ENCODE results near the gene PNPLA2.

Gene PNPLA2

DNA sequence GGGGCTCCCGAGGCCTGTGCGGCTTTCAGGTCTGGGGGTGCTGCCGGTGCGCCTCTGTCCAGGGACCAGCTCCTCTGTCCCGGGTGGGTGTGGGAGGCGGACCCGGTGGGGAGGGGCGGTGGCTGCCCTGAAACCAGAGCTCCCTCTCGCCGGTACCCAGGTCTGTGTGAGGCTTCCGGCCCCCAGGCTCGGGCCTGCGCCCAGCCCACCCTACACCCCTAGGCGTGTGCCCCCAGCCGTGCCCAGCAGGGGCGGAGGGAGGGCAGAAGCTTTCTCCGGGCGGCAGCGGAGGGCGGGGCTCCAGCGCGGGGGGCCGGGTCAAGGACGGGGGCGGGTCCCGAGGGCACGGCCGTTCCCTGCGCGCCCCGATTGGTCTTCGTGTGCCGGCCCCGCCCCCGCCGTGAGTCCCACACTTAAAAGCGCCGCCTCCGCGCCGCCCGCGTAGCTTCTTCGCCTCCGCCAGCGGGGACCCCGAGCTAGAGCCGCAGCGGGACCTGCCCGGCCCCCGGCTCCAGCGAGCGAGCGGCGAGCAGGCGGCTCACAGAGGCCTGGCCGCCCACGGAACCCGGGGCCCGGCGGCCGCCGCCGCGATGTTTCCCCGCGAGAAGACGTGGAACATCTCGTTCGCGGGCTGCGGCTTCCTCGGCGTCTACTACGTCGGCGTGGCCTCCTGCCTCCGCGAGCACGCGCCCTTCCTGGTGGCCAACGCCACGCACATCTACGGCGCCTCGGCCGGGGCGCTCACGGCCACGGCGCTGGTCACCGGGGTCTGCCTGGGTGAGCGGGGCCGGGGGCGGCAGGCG is 616 bp downstream of the PNPLA2 start:
- DNase-seq (ENCODE audit: low read depth), result peak; percentile 81

DNA sequence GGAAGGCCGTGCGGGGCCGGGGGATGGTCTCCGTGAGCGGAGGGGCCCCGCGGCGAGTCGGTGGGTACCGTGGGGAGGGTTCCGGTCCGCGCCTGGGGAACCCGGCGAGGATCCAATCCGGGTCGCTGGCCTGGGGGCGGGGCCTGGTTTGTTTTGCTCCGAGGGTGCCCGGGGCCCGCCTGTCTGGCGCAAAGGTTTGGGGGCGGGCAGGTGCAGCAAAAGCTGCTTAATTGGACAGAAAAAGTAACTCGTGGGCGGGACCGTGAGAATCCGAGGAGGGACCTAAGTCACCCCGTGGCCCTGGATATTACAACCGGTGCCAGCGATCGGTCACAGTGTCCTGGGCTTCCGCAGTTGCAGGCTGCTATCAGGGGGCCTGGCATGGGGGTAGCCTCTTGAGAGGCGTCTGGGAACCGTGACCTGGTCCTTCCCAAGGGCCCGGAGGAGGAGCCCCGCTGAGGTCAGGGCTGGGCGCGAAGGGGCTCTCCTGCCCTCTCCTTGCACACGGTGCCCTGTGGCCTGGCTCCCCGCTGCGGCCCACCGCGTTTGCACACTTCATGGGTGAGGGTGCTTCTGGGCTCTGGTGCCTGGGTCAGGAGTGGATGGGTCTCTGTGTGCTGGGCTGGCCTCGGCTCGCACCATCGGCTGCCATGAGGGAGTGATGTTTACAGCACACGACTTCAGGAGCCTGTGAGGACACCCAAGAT is 1.4 kb downstream of the PNPLA2 start:
- peak; percentile 87 for DNase-seq (ENCODE audit: low read depth)

DNA sequence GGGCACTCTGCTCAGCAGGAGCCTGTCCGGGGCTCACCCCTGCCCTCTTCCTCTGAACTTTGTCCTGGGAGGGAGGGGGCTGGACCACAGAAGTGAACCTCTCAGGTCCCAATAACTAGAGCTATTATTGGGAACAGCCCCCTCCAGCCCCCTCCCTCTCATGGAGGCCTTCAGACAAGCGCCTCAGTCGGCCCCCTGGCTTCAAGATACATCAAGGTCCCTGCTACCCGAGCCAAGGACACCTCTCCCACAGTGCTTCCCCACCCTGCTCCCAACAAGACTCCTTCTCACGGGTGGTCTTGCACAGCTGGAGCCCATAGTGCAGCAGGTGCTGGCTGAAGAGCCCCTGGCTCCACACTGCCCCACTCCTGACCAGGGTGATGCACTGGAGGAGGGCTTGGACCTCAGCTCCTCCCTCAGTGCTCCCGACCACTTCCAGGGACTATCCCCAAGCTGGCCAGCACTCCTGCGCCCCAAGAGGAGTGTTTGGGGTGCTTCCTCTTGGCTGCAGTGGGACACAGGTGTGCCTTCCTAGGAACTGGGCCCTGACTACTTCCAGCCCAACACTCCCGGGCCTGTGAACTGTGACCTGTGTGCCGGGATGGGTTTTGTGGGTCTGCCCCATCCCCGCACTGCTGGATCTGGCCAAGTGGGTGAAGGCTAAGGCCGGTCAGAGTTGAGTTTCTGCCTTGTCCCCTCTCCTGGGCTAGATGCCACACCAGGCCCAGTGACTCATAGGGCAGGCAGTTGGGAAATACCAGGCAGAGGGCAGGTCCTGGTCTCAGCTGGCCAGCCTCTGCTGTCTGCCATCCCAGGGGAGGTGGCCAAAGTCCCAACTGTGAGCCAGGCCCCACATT is 2.2 kb downstream of the PNPLA2 start:
- no peak for DNase-seq (ENCODE audit: low read depth)

DNA sequence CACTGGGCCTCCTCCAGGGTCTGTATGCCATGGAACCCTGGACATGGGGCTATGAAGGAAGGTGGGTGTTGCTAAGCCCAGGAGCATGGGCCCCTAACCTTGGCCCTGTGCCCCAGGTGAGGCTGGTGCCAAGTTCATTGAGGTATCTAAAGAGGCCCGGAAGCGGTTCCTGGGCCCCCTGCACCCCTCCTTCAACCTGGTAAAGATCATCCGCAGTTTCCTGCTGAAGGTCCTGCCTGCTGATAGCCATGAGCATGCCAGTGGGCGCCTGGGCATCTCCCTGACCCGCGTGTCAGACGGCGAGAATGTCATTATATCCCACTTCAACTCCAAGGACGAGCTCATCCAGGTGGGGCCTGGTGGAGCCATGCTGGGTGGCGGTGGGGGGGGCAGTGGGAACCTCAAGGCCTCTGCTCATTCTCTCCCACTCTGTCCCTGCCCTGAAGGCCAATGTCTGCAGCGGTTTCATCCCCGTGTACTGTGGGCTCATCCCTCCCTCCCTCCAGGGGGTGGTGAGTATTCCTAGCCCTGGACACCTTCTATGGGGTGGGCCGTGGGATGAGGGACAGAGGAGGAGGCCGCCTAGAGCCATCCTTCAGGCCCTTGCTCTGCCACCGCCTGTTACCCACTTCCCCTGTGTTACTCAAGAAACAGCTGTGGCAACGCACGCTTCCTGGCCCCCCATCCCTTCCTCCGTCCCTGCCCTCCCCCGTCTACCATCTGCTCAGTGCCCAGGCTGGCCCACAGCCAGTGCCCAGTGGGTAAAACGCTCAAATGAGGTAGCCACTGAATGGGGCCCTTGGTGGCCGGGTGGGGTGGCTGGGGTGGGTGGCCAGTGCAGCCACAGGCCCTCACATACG is 3.0 kb downstream of the PNPLA2 start:
- DNase-seq (ENCODE audit: low read depth), result no peak

DNA sequence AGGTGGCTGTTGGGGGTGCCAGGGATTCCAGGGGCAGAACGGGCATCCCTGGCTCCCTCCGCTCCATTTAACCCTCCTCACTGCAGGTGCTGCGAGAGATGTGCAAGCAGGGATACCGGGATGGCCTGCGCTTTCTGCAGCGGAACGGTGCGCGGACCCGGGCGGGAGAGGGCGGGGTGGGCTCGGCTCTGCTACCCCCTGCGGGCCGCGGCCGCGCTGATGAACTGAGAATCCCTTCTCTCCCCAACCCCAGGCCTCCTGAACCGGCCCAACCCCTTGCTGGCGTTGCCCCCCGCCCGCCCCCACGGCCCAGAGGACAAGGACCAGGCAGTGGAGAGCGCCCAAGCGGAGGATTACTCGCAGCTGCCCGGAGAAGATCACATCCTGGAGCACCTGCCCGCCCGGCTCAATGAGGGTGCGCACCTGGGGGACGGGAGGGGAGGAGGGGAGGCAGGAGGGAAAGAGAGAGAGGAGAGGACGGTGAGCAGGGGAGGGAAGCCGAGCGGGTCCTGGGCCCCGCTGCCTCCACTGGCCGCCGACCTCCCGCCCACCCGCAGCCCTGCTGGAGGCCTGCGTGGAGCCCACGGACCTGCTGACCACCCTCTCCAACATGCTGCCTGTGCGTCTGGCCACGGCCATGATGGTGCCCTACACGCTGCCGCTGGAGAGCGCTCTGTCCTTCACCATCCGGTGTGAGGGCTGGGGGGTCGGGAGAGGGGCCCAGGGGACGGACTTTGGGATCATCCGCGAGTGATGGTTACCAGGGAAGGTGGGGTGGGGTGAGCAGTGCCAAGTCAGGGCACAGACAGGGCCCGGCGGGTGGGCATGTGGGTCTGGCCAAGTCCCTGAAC is 5.0 kb downstream of the PNPLA2 start:
- DNase-seq (ENCODE audit: low read depth), result no peak

DNA sequence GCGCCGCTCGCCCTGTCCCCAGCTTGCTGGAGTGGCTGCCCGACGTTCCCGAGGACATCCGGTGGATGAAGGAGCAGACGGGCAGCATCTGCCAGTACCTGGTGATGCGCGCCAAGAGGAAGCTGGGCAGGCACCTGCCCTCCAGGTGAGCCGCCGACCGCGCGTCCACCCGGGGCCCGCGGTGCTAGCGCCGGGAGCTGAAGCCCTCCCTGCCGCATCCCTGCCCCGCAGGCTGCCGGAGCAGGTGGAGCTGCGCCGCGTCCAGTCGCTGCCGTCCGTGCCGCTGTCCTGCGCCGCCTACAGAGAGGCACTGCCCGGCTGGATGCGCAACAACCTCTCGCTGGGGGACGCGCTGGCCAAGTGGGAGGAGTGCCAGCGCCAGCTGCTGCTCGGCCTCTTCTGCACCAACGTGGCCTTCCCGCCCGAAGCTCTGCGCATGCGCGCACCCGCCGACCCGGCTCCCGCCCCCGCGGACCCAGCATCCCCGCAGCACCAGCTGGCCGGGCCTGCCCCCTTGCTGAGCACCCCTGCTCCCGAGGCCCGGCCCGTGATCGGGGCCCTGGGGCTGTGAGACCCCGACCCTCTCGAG is 5.7 kb downstream of the PNPLA2 start:
- DNase-seq (ENCODE audit: low read depth), result no peak

DNA sequence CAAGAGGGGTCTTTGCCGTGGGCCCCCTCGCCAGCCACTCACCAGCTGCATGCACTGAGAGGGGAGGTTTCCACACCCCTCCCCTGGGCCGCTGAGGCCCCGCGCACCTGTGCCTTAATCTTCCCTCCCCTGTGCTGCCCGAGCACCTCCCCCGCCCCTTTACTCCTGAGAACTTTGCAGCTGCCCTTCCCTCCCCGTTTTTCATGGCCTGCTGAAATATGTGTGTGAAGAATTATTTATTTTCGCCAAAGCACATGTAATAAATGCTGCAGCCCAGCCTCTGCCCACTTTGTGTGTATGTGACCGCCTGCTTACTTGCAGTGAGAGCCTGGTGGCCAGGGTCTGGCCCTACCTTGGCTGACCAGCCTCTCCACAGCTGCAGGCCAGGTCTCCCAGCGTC is 6.2 kb downstream of the PNPLA2 start:
- no peak for DNase-seq (ENCODE audit: low read depth)

DNA sequence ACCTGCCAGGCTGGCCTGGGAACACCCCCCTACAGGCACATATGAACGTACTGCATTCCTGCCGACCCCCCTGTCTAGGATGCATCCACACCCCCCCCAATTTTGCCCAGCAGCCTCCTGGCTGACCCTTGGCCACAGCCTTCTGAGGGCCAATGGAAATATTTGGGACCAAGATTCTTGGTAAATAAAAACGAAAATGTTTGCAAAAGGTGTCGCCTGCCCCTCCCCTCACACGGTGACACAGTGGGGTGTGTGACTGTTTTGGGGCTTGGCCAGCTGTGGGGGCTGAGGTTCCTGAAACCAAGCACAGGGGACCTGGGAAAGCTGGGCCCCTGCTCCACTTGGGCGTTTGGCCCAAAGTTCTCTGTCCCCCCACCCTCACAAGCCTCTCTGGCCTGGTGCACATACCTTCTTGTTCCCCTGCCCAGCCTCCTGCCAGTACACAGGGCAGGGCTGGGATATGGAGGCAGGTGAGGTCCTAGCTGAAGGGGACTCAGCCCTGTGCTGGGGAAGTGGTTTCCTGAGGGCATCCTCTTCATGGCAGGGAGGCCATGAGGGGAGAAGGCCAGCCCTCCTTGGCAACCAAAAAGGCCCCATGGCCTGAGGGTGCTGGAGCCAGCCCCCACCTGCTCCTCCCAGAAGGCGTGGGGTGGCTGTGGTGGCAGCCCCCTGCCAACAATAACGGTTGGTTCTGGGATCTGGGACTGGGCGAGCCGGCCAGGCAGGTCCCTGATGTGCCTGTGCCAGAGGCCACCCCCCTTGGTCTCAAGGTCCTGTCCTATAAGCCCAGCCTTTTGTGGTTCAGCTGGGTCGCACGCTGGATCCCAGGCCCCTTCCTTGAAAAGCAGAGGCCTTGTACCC is 6.9 kb downstream of the PNPLA2 start:
- no peak for DNase-seq (ENCODE audit: low read depth)

DNA sequence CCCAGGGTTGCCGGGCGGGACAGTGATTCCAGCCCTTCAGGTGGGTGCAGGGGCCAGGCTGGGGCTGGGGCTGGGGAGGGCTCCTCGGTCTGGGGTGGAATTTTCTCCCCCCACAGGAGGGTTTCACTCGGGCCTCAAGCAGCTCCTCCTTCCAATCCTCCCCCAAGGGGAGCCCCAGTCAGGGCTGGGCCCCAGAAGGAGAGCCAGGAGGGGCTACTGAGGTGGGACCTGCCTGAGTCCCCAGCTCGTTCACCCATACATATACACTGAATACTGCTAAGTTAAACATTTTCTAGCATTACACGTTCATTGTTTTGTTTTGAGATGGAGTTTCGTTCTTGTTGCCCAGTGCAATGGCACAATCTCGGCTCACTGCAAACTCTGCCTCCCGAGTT is 7.5 kb downstream of the PNPLA2 start:
- DNase-seq (ENCODE audit: low read depth), result no peak

DNA sequence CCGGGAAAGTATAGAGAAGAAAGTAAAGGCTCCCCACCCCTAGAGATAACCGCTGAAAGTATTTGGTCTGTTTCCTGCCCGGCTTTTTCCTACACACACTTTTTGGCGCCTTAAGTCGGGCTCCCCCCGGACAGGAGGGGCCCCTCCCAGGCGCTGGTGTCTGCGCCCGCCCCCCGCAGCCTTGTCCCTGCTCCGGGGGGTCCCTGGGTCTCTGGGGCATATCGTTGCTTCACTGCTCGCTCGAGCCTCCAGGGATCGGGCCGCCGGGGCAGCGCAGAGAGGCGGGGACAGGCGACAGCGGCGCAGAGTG is 8.1 kb downstream of the PNPLA2 start:
- no peak for DNase-seq (ENCODE audit: low read depth)

DNA sequence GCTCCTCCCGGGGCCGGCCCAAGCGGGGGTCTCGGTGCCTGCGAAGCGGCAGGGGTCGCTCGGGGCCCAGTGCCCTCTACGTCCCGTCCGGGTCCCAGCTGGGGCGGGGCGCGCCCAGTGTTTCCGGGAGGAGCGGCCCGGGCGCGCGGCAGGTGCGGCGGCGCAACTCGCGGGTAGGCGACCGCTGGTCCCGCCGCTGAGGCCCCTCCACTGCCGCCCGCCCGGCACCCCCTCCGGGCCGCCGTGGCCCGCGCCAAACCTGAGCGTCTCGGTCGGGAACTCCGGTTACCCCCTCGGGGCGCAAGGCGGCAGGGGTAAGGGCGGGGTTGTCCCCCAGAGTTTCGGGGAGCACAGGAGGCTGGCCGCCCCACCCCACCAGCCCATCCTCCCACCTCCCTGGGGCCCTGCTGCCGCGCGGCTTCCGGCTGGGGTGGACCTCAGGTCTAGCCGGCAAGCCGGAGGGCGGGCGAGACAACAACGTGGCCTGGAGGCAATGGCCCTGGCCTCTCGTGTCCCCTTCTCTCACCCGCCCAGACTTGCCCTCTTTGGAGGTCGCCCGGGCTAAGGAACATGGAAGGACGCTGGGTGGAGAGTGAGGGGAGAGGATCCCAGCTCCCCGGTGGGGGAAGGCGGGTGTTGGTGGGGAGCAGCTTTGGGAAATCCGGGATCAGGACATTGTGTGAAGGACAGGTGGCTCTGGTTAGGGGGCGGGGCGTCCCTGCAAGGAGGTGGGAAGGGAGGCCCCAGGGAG is 8.6 kb downstream of the PNPLA2 start:
- DNase-seq (ENCODE audit: low read depth), result no peak

DNA sequence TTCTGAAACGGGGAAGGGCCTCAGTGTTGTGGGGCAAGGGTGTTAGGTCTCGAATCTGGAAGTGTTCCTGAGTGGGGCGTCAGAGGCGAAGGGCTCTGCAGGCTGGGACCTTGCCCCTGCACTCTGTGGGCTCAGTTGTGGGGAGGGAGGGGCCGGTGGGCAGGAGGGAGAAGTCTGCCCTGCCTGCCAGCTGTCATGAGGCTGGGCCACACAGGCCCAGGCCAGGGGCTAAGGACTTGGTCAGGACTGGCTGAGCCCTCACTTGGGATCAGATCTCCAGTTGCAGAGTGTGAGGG is 9.1 kb downstream of the PNPLA2 start, which contains the start of gene CRACR2B:
CRACR2B (plus strand) TSS at position 23 of the 296 bp plus-strand sequence. CDS start 689 bp downstream, outside the sequence.
- DNase-seq (ENCODE audit: low read depth), result no peak

DNA sequence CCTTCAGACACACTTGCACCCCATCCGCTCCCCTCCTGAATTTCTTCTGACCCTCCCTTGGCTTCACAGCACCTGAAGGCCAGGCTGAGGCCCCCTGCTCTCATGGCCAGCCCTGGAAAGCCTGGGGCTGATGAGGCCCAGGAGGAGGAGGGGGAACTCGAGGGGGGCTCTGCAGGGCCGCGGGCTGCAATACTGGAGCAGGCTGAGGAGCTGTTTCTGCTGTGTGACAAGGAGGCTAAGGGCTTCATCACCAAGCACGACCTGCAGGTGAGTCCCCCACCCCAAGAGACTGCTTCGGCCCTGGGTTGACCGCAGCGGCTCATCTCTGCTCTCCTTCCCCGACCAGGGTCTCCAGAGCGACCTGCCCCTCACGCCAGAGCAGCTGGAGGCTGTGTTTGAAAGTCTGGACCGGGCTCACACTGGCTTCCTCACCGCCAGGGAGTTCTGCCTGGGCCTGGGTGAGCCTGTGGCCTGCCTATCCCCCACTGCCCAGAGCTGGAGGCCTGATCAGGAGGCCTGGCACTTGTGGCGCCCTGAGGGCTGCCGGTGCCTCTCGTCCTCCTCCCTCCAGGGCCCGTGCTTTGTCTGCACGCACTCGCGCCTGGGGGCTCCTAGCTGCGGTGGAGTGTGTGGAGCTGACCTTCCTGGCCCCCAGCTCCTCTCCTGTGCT is 9.9 kb downstream of the PNPLA2 start:
- DNase-seq (ENCODE audit: low read depth), result no peak

DNA sequence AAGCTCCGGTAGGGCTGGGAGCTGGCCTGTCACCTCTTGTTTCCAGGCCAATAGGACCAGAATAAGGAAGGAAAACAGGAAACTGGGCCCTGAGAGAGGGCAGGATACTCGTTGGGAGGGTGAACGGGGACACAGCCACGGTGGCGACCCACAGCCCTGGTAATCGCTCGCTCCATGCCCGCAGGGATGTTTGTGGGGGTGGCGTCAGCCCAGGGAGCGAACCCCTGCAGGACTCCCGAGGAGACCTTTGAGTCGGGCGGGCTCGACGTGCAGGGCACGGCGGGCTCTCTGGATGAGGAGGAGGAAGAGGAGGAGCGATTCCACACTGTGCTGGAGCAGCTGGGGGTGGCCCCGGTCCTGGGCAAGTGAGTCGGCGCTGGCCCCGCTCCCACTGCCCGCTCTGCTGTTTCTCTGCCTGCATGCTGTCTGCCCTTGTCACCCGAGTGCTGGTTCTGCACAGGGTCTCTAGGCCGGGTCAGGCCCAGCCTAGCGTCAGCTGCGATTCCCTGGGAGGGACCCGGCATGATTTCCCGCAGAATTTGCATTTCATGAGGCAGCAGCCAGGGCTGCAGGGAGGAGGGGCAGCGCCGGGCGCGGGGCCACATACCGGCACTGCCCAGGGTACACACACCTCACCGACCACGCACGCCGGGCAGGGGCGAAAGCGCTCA is 10.6 kb downstream of the PNPLA2 start:
- DNase-seq (ENCODE audit: low read depth), result no peak

DNA sequence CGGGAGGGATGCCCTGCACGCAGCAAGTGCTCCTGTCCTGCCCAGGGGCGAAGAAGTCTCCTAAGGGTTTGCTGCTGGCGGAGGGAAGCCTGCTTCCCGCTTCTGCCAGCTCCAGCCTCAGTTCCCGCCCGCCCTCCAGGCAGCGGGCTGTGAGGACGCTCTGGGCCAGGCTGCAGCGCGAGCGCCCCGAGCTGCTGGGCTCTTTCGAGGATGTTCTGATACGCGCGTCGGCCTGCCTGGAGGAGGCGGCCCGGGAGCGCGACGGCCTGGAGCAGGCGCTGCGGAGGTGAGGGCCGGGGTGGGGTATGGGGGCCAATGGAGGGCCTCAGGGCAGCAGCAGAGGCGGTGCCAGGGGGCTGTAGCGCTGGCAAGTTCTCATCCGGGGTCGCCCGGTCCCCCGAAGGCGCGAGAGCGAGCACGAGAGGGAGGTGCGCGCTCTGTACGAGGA is 11.2 kb downstream of the PNPLA2 start:
- DNase-seq (ENCODE audit: low read depth), result no peak

DNA sequence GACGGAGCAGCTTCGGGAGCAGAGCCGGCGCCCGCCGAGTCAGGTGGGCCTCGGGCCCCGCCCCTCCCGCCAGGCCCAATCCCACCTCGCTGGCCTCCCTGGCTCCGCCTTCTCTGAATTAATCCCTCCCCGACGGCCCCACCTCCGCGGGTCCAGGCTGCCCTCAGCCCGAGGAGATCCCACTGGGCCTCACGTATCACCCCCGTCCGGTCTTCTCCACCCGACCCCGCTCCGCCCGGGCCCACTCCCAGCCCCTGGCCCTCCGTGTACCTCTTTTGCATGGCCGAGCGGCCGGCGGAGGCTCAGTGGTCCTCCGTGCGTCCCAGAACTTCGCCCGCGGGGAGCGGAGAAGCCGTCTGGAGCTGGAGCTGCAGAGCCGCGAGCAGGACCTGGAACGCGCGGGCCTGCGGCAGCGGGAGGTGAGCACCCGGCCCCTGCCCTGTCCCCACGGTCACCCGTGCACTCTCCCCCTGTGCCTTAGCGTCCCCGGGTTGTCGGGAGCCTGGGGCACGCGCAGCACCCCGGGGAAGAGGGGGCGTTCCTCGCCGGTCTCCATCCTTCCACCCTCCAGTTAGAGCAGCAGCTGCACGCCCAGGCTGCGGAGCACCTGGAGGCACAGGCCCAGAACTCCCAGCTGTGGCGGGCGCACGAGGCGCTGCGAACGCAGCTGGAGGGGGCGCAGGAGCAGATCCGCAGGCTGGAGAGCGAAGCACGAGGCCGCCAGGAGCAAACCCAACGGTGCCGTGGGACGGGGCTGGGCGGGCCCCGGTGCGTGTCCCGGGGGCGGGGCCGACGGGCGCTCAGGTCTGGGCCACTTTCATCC is 11.8 kb downstream of the PNPLA2 start:
- DNase-seq (ENCODE audit: low read depth), result no peak

Data from stimulated activated CD8-positive, alpha-beta memory T cell treated with anti-CD3 and anti-CD28 coated beads, Interleukin-7, amount 100 ng/mL, for 24 hours (primary cell).